PC-3 (cell line): ENCODE data around the gene RAB3C. TPM values are rescaled to one million over a fixed set of nuclear protein-coding genes. Genes with fewer than 3 reads are reported as not detected.

ENCODE experiments used
- ATAC-seq: fragments of 200-7000 bp; cut with Tn5 transposase; 2 replicates; pipeline ENCODE4 v1.9.1; 2020; ENCODE audit warnings: mild to moderate bottlenecking, moderate library complexity
- BruUV-seq: library from RNA; stranded (reverse); fragments of 400-500 nt; replicated peaks from 2 replicates; lab custom pipeline; 2021; lab: Mats Ljungman, UMichigan
- CTCF ChIA-PET: fragments of 300-600 bp; sonication (Branson Sonifier 250); formaldehyde crosslinking; loops from one replicate; lab custom pipeline; 2022; ENCODE audit warnings: antibody characterized with exemption; lab: Charles Lee
- POLR2A ChIA-PET: fragments of 300-600 bp; sonication (Branson Sonifier 250); formaldehyde crosslinking; loops from one replicate; lab custom pipeline; 2022; ENCODE audit warnings: antibody characterized with exemption; ENCODE audit not compliant: unreplicated experiment; lab: Charles Lee
- DNase-seq: peaks from one replicate; pipeline ENCODE4 v3.0.0-alpha.2; 2015
- H2AFZ ChIP-seq: fragments of 300-600 bp; sonication (generic); 2 replicates; pipeline ENCODE4 v1.6.0; 2016; ENCODE audit warnings: antibody characterized with exemption, low read length
- H3F3A ChIP-seq: fragments of 300-600 bp; sonication (generic); one replicate; pipeline ENCODE4 v1.6.0; 2017; ENCODE audit warnings: antibody characterized with exemption, low read length, control low read depth, mild to moderate bottlenecking; ENCODE audit not compliant: unreplicated experiment
- H3K27ac ChIP-seq: fragments of 300-600 bp; sonication (generic); 2 replicates; pipeline ENCODE4 v1.5.1; 2016; ENCODE audit warnings: mild to moderate bottlenecking, low read length
- H3K27me3 ChIP-seq: fragments of 300-600 bp; sonication (generic); 2 replicates; pipeline ENCODE4 v1.6.1; 2016; ENCODE audit warnings: low read length, mixed read lengths
- H3K36me3 ChIP-seq: fragments of 300-600 bp; sonication (generic); 2 replicates; pipeline ENCODE4 v1.6.1; 2016; ENCODE audit warnings: low read depth, mixed run types, low read length, mixed read lengths
- H3K4me1 ChIP-seq: fragments of 300-600 bp; sonication (generic); 2 replicates; pipeline ENCODE4 v1.5.1; 2016; ENCODE audit warnings: low read length; ENCODE audit not compliant: insufficient read depth
- H3K4me2 ChIP-seq: fragments of 300-600 bp; sonication (generic); 2 replicates; pipeline ENCODE4 v1.6.0; 2016; ENCODE audit warnings: low read length
- H3K4me3 ChIP-seq: fragments of 300-600 bp; sonication (generic); 2 replicates; pipeline ENCODE4 v1.5.1; 2016; ENCODE audit warnings: mild to moderate bottlenecking, low read length, mixed read lengths
- H3K79me2 ChIP-seq: fragments of 300-600 bp; sonication (generic); 2 replicates; pipeline ENCODE4 v1.6.1; 2017; ENCODE audit warnings: low read length, mixed read lengths
- H3K9ac ChIP-seq: fragments of 300-600 bp; sonication (generic); 2 replicates; pipeline ENCODE4 v1.6.0; 2016; ENCODE audit warnings: mild to moderate bottlenecking, low read length
- H3K9me2 ChIP-seq: fragments of 300-600 bp; sonication (generic); replicated peaks from 2 replicates; pipeline ENCODE4 v1.6.1; 2016; ENCODE audit warnings: mixed run types, low read length, mixed read lengths
- H3K9me3 ChIP-seq: fragments of 300-600 bp; sonication (generic); 2 replicates; pipeline ENCODE4 v1.6.1; 2016; ENCODE audit warnings: low read length, mixed read lengths
- H4K20me1 ChIP-seq: fragments of 300-600 bp; sonication (generic); 2 replicates; pipeline ENCODE4 v1.6.1; 2016; ENCODE audit warnings: low read length, mixed read lengths
- CTCF ChIP-seq: fragments of 300-600 bp; sonication (generic); conservative IDR thresholded peaks from 2 replicates; pipeline ENCODE4 v1.5.1; 2017; ENCODE audit warnings: antibody characterized with exemption, low read depth, mild to moderate bottlenecking, low read length
- EZH2 ChIP-seq: fragments of 300-600 bp; sonication (generic); IDR thresholded peaks from one replicate; pipeline ENCODE4 v1.6.1; 2017; ENCODE audit warnings: antibody characterized with exemption, mild to moderate bottlenecking, low read length; ENCODE audit not compliant: unreplicated experiment
- EZH2phosphoT487 ChIP-seq: fragments of 300-600 bp; sonication (generic); IDR thresholded peaks from 2 replicates; pipeline ENCODE4 v1.6.1; 2018; ENCODE audit warnings: mild to moderate bottlenecking, antibody characterized with exemption, low read length, borderline replicate concordance
- intact Hi-C: fragments of 100-400 bp; cut with micrococcal nuclease; formaldehyde crosslinking; loops from 2 replicates; pipeline ENCODE4 v1.9.0; 2023
- total RNA-seq: library from RNA; depleted of rRNA; stranded (reverse); fragments of >200 nt; gene quantifications from 2 replicates; pipeline ENCODE4 v1.2.3, GENCODE V29; 2014

Gene RAB3C
- total RNA-seq, 1 experiment from 2014 or later, result not detected

- BruUV-seq, result no TSS peak
- H4K20me1 ChIP-seq, result no peaks in the 10 kb centered on the region
- no peak overlapping the region for H2AFZ ChIP-seq
- no peak overlapping the region for H3K4me2 ChIP-seq
- CTCF ChIA-PET, result no interaction called here
- ATAC-seq (no peak), DNase-seq (no peak)
- TF ChIP-seq EZH2phosphoT487 (no peak), CTCF (no peak), EZH2 (no peak)
- H3K4me1 ChIP-seq, result no peaks in the 10 kb centered on the region
- H3K36me3 ChIP-seq, result no peaks in the 10 kb centered on the region
- no peaks in the 10 kb centered on the region for H3K9me3 ChIP-seq
- no peak overlapping the region for H3K9ac ChIP-seq
- intact Hi-C loops, result no loop called here
- no peak overlapping the region for H3K27ac ChIP-seq
- H3K9me2 ChIP-seq, result no peaks in the 10 kb centered on the region
- POLR2A ChIA-PET, result no interaction called here
- H3K79me2 ChIP-seq, result no peaks in the 10 kb centered on the region
- H3K27me3 ChIP-seq, result 0 out of 2 replicates have a peak, but pooled peaks cover under 1% of the 10 kb centered on the region
- no peaks in the 10 kb centered on the region for H3F3A ChIP-seq
- no peak overlapping the region for H3K4me3 ChIP-seq
Measured at GRCh38 chr5:58836351-58836750, 253.5 kb downstream of the RAB3C start.

- intact Hi-C loops, result no loop called here
Measured at GRCh38 chr5:58838729-58839128, 255.9 kb downstream of the RAB3C start.

More at GRCh38 chr5:58838729-58839128, 255.9 kb downstream of the RAB3C start:
- Histone ChIP-seq H3K4me3 (no peak overlapping the region), H4K20me1 (no peaks in the 10 kb centered on the region), H3K9me2 (no peaks in the 10 kb centered on the region), H3K9me3 (no peaks in the 10 kb centered on the region), H3K9ac (no peak overlapping the region), H3K79me2 (no peaks in the 10 kb centered on the region), H3K4me1 (no peaks in the 10 kb centered on the region; the same call in 1 of the 2 replicates), H3K4me2 (no peak overlapping the region), H3K27ac (no peak overlapping the region), H3K27me3 (no peaks in the 10 kb centered on the region), H3F3A (no peaks in the 10 kb centered on the region), H3K36me3 (no peaks in the 10 kb centered on the region), H2AFZ (no peak overlapping the region)
- CTCF ChIA-PET, result no interaction called here
- TF ChIP-seq CTCF (no peak), EZH2phosphoT487 (no peak), EZH2 (no peak)
- POLR2A ChIA-PET, result no interaction called here
- no TSS peak for BruUV-seq
- ATAC-seq (no peak), DNase-seq (no peak)
